Gastroesophageal sphincter (tissue), 4 donors: ENCODE measurements around the gene FRMD5. TPM values are rescaled to one million over a fixed set of nuclear protein-coding genes. Genes with fewer than 3 reads are reported as not detected.

Experiments
- ATAC-seq: fragments of 150-250 bp; one replicate; pipeline ENCODE4 v1.9.1; 2016; ENCODE audit warnings: mild to moderate bottlenecking, moderate library complexity
- H3K27ac ChIP-seq, 4 donors: fragments of 200-600 bp; sonication (generic) in 3 of 4; 1 replicate in 3 of 4; 2 replicates in 1 of 4; pipeline ENCODE4 v1.5.1; 2016 to 2019
- H3K27me3 ChIP-seq: fragments of 200-600 bp; sonication (generic); one replicate; pipeline ENCODE4 v1.5.1; 2019
- H3K36me3 ChIP-seq, 2 donors: fragments of 200-600 bp; sonication (generic); one replicate each; pipeline ENCODE4 v1.5.1; 2019; ENCODE audit warnings: control low read depth in 1 of 2
- H3K4me1 ChIP-seq, 3 donors: fragments of 200-600 bp; sonication (generic); 1 replicate in 2 of 3; 2 replicates in 1 of 3; pipeline ENCODE4 v1.5.1; 2016 to 2019; ENCODE audit warnings: control low read depth in 2 of 3
- H3K4me3 ChIP-seq, 2 donors: fragments of 200-600 bp; sonication (generic); one replicate each; pipeline ENCODE4 v1.5.1; 2019; ENCODE audit warnings: mild to moderate bottlenecking in 1 of 2, moderate library complexity in 1 of 2
- H3K9me3 ChIP-seq, 3 donors: fragments of 200-600 bp; sonication (generic); one replicate each; pipeline ENCODE4 v1.5.1; 2017 to 2019; ENCODE audit warnings: control low read depth in 2 of 3
- CTCF ChIP-seq, 4 experiments: fragments of 200-600 bp in 2 of 4; fragments of 450-650 bp in 2 of 4; sonication (generic) in 1 of 4; IDR thresholded peaks; one replicate each; pipeline ENCODE4 v1.5.1; 2017 to 2019; ENCODE audit warnings: antibody characterized with exemption in 4 of 4, mild to moderate bottlenecking in 2 of 4, moderate library complexity in 2 of 4
- EP300 ChIP-seq: sonication (generic); formaldehyde crosslinking; IDR thresholded peaks from one replicate; pipeline ENCODE4 v1.6.1; 2017; ENCODE audit warnings: antibody characterized with exemption, mild to moderate bottlenecking
- POLR2A ChIP-seq, 2 donors: fragments of 450-650 bp; IDR thresholded peaks; one replicate each; pipeline ENCODE4 v1.6.1; 2017; ENCODE audit warnings: antibody characterized with exemption in 2 of 2, mild to moderate bottlenecking in 2 of 2, moderate library complexity in 1 of 2
- POLR2AphosphoS5 ChIP-seq: sonication (generic); formaldehyde crosslinking; IDR thresholded peaks from one replicate; pipeline ENCODE4 v1.6.1; 2017; ENCODE audit warnings: antibody characterized with exemption
- WGBS, 2 donors: methylation state at CpG; one replicate each; pipeline ENCODE4 v1.1.5; 2018; ENCODE audit warnings: low coverage in 1 of 2; 5-methylcytosine and 5-hydroxymethylcytosine counted together
- total RNA-seq, 4 donors: library from RNA; depleted of rRNA; stranded (reverse); fragments of >200 nt; gene quantifications; one replicate each; pipeline ENCODE4 v1.1.0, GENCODE V29; 2016

FRMD5 gene
- total RNA-seq, 4 donors from 2014 or later, result 0.47 to 1.2 (median 0.90) TPM

GRCh38 chr15:43930556-43930955 is 264.5 kb downstream of the FRMD5 start:
- Histone ChIP-seq H3K9me3 (no peaks in the 10 kb centered on the region), H3K36me3 (no peaks in the 10 kb centered on the region), H3K27ac (no peak overlapping the region), H3K27me3 (peaks cover 4% of the 10 kb centered on the region), H3K4me3 (no peak overlapping the region), H3K4me1 (no peaks in the 10 kb centered on the region)
- TF ChIP-seq POLR2A (IDR thresholded peaks at IDR 0.05) (no peak), POLR2AphosphoS5 (no peak), CTCF (IDR thresholded peaks at IDR 0.05) (no peak), EP300 (no peak)
- ATAC-seq, result no peak
- WGBS, 2 donors, result 80 to 93% methylated on average over 1 to 5 of the region's 5 CpGs

GRCh38 chr15:43930079-43930478 is 265.0 kb downstream of the FRMD5 start:
- Histone ChIP-seq H3K27me3 (peaks cover 4% of the 10 kb centered on the region), H3K4me1 (no peaks in the 10 kb centered on the region), H3K4me3 (no peak overlapping the region), H3K36me3 (no peaks in the 10 kb centered on the region), H3K27ac (no peak overlapping the region), H3K9me3 (no peaks in the 10 kb centered on the region)
- no CpG with 5 or more reads among the region's 2 CpGs for WGBS, 2 donors
- ATAC-seq, result no peak
- no peak for TF ChIP-seq CTCF (IDR thresholded peaks at IDR 0.05)

- ATAC-seq, result no peak
- H3K4me3 ChIP-seq, result no peak overlapping the region
- no peaks in the 10 kb centered on the region for H3K36me3 ChIP-seq
- no peak overlapping the region for H3K27ac ChIP-seq
- WGBS, 2 donors, result 70% methylated on average over 3 of the region's 5 CpGs; no CpG with 5 or more reads in 1 of the 2 donors
- H3K4me1 ChIP-seq, result no peaks in the 10 kb centered on the region
- H3K9me3 ChIP-seq, result no peaks in the 10 kb centered on the region
- H3K27me3 ChIP-seq, result no peaks in the 10 kb centered on the region
- TF ChIP-seq POLR2AphosphoS5, result no peak
- TF ChIP-seq CTCF (IDR thresholded peaks at IDR 0.05), result no peak
- TF ChIP-seq POLR2A (IDR thresholded peaks at IDR 0.05), result no peak
- no peak for TF ChIP-seq EP300
Measured at GRCh38 chr15:43928152-43928551, 266.9 kb downstream of the FRMD5 start.

- no peak overlapping the region for H3K4me3 ChIP-seq
- H3K36me3 ChIP-seq, result no peaks in the 10 kb centered on the region
- H3K9me3 ChIP-seq, result no peaks in the 10 kb centered on the region
- TF ChIP-seq CTCF (IDR thresholded peaks at IDR 0.05) (no peak), POLR2A (IDR thresholded peaks at IDR 0.05) (no peak), EP300 (no peak), POLR2AphosphoS5 (no peak)
- H3K27ac ChIP-seq, result no peak overlapping the region
- ATAC-seq, result no peak
- H3K4me1 ChIP-seq, result no peaks in the 10 kb centered on the region
- H3K27me3 ChIP-seq, result no peaks in the 10 kb centered on the region
- 64% methylated on average over 4 of the region's 4 CpGs; no CpG with 5 or more reads in 1 of the 2 donors for WGBS, 2 donors
Measured at GRCh38 chr15:43927203-43927602, 267.9 kb downstream of the FRMD5 start.

- Histone ChIP-seq H3K9me3 (no peaks in the 10 kb centered on the region), H3K27ac (no peak overlapping the region), H3K27me3 (no peaks in the 10 kb centered on the region), H3K36me3 (no peaks in the 10 kb centered on the region), H3K4me3 (no peak overlapping the region), H3K4me1 (peaks cover 0 to 10% (median 0%) of the 10 kb centered on the region in 3 donors)
- TF ChIP-seq POLR2AphosphoS5 (no peak), EP300 (no peak), CTCF (IDR thresholded peaks at IDR 0.05) (no peak), POLR2A (IDR thresholded peaks at IDR 0.05) (no peak)
- ATAC-seq, result no peak
- 92 to 96% methylated on average over 2 to 3 of the region's 4 CpGs for WGBS, 2 donors
Measured at GRCh38 chr15:43923553-43923952, 271.5 kb downstream of the FRMD5 start.
